GM21515 (cell line): ENCODE measurements around the gene ZNF722.
"Not testable (repeated sequence)": the region's sequence is repeated elsewhere in the genome, so short reads cannot be mapped to it uniquely, and the experiment has no call there.

Experiments
- ATAC-seq: cut with Tn5 transposase; IDR thresholded peaks from one replicate; pipeline ENCODE4 v1.9.1; 2021; ENCODE audit not compliant: unreplicated experiment

Gene ZNF722

GRCh38 chr7:63998549-63998948 is at the start of gene ZNF722:
ZNF722 (plus strand) TSS chr7:63998849; CDS start chr7:63998962, 113 bp downstream.
- ATAC-seq, result no peak

DNA sequence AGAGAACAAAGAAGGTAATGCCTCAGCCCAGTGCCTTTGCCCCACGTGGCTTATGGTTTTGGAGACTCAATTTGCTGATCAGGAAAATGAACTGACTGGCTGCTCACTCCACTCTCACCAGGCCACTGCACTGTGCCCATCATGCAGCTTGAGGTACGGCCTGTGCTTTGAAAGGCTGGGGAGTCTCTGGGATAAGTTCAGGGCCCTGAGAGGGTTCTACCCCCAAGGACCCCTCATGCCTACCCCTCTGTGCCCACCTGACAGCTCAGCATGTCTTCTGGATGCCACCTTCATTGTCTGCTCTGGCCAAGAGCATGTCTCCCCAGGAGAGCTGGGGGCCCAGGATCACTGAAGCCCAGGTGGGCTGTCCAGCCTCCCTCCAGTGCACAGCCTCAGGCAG is 45.5 kb upstream of the ZNF722 start:
- no peak for ATAC-seq

DNA sequence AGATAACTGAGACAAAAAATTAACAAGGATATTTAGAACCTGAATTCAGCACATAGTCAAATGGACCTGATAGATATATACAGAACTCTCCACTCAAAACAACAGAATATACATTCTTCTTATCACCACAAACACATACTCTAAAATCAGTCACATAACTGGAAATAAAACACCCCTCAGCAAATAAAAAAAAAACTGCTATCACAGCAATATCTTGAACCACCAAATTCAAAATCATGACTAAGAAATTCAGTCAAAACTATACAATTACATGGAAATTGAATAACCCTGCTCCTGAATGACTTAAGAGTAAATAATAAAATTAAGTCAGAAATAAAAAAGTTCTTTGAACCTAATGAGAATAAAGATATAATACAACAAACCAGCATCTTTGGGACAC is 30.0 kb upstream of the ZNF722 start:
- no peak for ATAC-seq

GRCh38 chr7:64015496-64015895 is 16.8 kb downstream of the ZNF722 start:
- not testable (repeated sequence) for ATAC-seq

- no peak for ATAC-seq
Measured at GRCh38 chr7:64035388-64035787, 36.7 kb downstream of the ZNF722 start.

- no peak for ATAC-seq
Measured at GRCh38 chr7:64037095-64037494, 38.4 kb downstream of the ZNF722 start.

DNA sequence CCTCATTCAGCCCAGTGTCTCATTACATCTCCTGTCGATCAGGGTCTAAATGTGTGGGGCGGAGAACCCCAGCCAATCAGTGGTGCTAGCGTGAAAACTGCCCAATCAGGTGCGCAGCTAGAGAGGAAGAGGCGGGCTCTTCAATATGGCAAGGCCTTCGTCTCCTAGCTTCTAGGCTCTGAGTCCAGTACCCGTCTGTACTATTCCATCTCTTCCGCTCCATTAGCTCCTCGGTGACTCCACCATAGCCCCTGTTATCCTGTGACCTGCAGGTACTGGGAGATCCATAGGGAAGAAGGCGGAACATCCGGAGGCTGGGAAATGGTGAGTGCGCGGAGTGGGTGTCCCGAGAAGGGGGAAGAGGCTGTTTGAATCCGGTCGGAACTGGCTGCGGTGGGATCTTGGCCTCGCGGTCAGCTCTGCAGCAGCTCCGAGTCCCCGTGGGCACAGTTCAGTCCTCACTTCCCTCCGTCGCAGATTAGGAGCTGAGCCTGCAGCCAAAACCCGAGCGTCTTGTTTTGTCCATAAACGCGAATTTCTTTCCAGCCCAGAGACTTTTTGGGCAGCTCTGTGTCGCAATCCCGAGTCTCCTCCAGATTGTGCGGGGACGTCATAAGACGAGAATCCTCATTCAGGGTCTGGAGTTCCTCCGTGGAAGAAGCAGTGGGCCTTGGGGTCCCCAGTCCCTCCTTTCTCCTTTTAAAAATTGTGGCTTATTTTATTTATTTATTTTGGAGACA is 46.8 kb downstream of the ZNF722 start, which contains the start of gene ZNF727:
ZNF727 (plus strand) TSS at position 134 of the 740 bp plus-strand sequence; CDS start at position 322, 188 bp downstream.
- ATAC-seq, result no peak

GRCh38 chr7:64046041-64046389 is 47.4 kb downstream of the ZNF722 start:
- ATAC-seq, result no peak
